CD4-positive, alpha-beta T cell (primary cell): Measurements from ENCODE around the gene CFAP52. TPM values are rescaled to one million over a fixed set of nuclear protein-coding genes. Genes with fewer than 3 reads are reported as not detected.

Experiments
- ATAC-seq: fragments of 200-7000 bp; cut with Tn5 transposase; one replicate; pipeline ENCODE4 v1.10.0; 2022; ENCODE audit warnings: mild to moderate bottlenecking; ENCODE audit not compliant: poor library complexity
- CTCF ChIA-PET: fragments of 350-600 bp; sonication (Branson Sonifier 250); formaldehyde crosslinking; loops from one replicate; lab custom pipeline; 2021; ENCODE audit warnings: antibody characterized with exemption, inconsistent platforms; lab: Charles Lee
- POLR2A ChIA-PET: fragments of 350-600 bp; sonication (Branson Sonifier 250); formaldehyde crosslinking; loops from one replicate; lab custom pipeline; 2021; ENCODE audit warnings: antibody characterized with exemption, inconsistent platforms; lab: Charles Lee
- DNase-seq, 14 experiments: peaks; one replicate each; pipeline ENCODE4 v3.0.0-alpha.2; 2013 to 2020; ENCODE audit warnings: mixed read lengths in 2 of 14
- H3K27ac ChIP-seq, 2 donors: one replicate each; pipeline versions ENCODE4 v1.5.1 to v1.7.0; 2013; ENCODE audit warnings: low read length in 2 of 2, low read depth in 1 of 2, mild to moderate bottlenecking in 1 of 2
- H3K27me3 ChIP-seq, 2 experiments: 1 replicate in 1 of 2; 2 replicates in 1 of 2; pipeline versions ENCODE4 v1.6.1 to v1.7.0; 2013; ENCODE audit warnings: low read length in 2 of 2, control low read depth in 1 of 2, mild to moderate bottlenecking in 1 of 2, moderate library complexity in 1 of 2; ENCODE audit not compliant: insufficient read depth in 2 of 2, control insufficient read depth in 1 of 2
- H3K36me3 ChIP-seq: one replicate; pipeline ENCODE4 v1.6.1; 2013; ENCODE audit warnings: low read length, control low read depth; ENCODE audit not compliant: insufficient read depth
- H3K4me1 ChIP-seq: one replicate; pipeline ENCODE4 v1.6.1; 2013; ENCODE audit warnings: low read length, control low read depth; ENCODE audit not compliant: insufficient read depth
- H3K4me3 ChIP-seq: one replicate; pipeline ENCODE4 v1.5.1; 2013; ENCODE audit warnings: mild to moderate bottlenecking, low read length, moderate library complexity
- H3K9me3 ChIP-seq, 2 experiments: 1 replicate in 1 of 2; 2 replicates in 1 of 2; pipeline versions ENCODE4 v1.6.1 to v1.7.0; 2013; ENCODE audit warnings: low read length in 2 of 2, mild to moderate bottlenecking in 2 of 2, control low read depth in 1 of 2, moderate library complexity in 1 of 2; ENCODE audit not compliant: control insufficient read depth in 1 of 2, insufficient read depth in 1 of 2
- H3K27ac Mint-ChIP-seq: one replicate; pipeline ENCODE4 v1.8.0; 2020; ENCODE audit warnings: mixed read lengths
- H3K27me3 Mint-ChIP-seq: one replicate; pipeline ENCODE4 v1.8.0; 2021; ENCODE audit warnings: mixed read lengths
- H3K36me3 Mint-ChIP-seq: one replicate; pipeline ENCODE4 v1.8.0; 2021; ENCODE audit warnings: low read depth, mixed read lengths
- H3K4me1 Mint-ChIP-seq: one replicate; pipeline ENCODE4 v1.8.0; 2021; ENCODE audit warnings: low read depth, mixed read lengths
- H3K4me3 Mint-ChIP-seq: one replicate; pipeline ENCODE4 v1.8.0; 2020; ENCODE audit warnings: mild to moderate bottlenecking, mixed read lengths
- H3K9me3 Mint-ChIP-seq: one replicate; pipeline ENCODE4 v1.8.0; 2020; ENCODE audit warnings: mixed read lengths
- CTCF ChIP-seq: fragments of 200-600 bp; IDR thresholded peaks from one replicate; pipeline ENCODE4 v1.8.0; 2022; ENCODE audit warnings: antibody characterized with exemption, mild to moderate bottlenecking
- intact Hi-C, 2 experiments: fragments of 100-400 bp; cut with DNase I in 1 of 2; cut with micrococcal nuclease in 1 of 2; formaldehyde crosslinking; loops; one replicate each; pipeline versions ENCODE4 v1.15.1 to v1.9.0; 2023 to 2025; cut with DNase I, micrococcal nuclease
- total RNA-seq, 174 experiments: library from RNA in 2 of 174; stranded (reverse) in 2 of 174; gene quantifications; one replicate each; pipeline ENCODE4 v1.2.3 and lab custom pipeline; 2021 to 2026

CFAP52 gene
- total RNA-seq, 2 experiments from 2014 or later = not detected

DNA sequence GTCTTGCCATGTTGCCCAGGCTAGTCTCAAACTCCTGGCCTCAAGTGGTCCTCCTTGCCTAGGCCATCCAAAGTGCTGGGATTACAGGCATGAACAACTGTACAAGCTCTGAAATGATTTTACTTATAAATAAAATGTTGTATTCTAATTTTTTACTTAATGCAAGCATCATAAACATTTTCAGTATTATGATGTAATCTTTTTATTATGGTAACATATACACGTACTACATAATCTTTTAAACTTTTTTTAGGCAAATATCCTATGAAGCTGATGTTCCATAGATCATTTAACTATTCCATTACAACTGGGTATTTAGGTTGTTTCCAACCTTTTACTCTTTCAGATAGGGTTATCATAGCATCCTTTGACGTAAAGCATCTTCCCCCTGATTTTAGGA, 35.1 kb downstream of the CFAP52 start:
- peaks cover 17% of the 10 kb centered on the region for H3K27me3 Mint-ChIP-seq
- no peaks in the 10 kb centered on the region for H3K36me3 Mint-ChIP-seq
- no peak overlapping the region for H3K4me3 Mint-ChIP-seq
- H3K4me1 Mint-ChIP-seq = no peaks in the 10 kb centered on the region
- Histone ChIP-seq H3K4me3 (no peak overlapping the region), H3K9me3 (no peaks in the 10 kb centered on the region), H3K27ac (no peak overlapping the region), H3K27me3 (no peaks in the 10 kb centered on the region), H3K4me1 (no peaks in the 10 kb centered on the region), H3K36me3 (no peaks in the 10 kb centered on the region)
- ChIA-PET POLR2A (no interaction called here), CTCF (no interaction called here)
- DNase-seq = no peak
- no peak for ATAC-seq
- no peaks in the 10 kb centered on the region for H3K9me3 Mint-ChIP-seq
- TF ChIP-seq CTCF = no peak
- intact Hi-C loops = no loop called here
- no peak overlapping the region for H3K27ac Mint-ChIP-seq

DNA sequence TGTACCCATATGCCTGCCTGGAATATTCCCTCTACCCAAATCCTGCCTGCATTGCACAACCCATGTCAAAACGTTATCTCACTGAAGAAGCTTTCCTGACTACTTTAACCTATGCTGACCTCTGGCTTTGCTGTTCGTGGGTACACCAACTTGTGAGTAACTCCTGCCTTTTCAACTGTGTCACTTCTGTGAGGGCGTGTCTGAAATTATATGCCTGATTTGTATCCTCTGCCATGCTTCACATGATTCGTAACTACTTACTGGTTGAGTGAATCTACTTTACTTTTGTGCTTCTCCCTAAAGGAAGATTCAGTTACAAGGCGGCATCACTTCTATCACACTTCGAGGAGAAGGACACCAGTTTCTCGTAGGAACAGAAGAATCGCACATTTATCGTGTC, 35.6 kb downstream of the CFAP52 start:
- intact Hi-C loops = no loop called here
- no peak for ATAC-seq
- POLR2A ChIA-PET = no interaction called here

DNA sequence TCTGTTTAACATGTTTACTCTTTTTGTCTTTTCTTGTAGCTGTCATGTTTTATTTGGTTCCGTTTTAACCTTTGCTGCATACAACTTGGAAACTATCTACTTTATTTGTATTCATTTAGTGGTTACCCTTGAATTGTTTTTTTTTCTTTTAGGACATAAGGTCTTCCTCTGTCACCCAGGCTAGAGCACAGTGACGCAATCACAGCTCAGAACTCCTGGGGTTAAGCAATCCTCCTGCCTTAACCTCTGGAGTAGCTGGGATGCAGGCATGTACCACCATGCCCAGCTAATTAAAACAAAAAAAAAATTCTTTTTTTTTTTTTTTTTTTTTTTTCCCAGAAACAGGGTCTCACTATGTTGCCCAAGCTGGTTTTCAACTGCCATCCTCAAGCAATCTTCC, 39.0 kb downstream of the CFAP52 start:
- H3K9me3 ChIP-seq = no peaks in the 10 kb centered on the region
- Mint-ChIP-seq H3K4me3 (no peak overlapping the region), H3K27ac (no peak overlapping the region), H3K4me1 (no peaks in the 10 kb centered on the region), H3K27me3 (peaks cover 9% of the 10 kb centered on the region), H3K9me3 (no peaks in the 10 kb centered on the region), H3K36me3 (no peaks in the 10 kb centered on the region)
- no peaks in the 10 kb centered on the region for H3K4me1 ChIP-seq
- intact Hi-C loops = no loop called here
- H3K27ac ChIP-seq = no peak overlapping the region
- ATAC-seq = no peak
- no peaks in the 10 kb centered on the region for H3K36me3 ChIP-seq
- H3K4me3 ChIP-seq = no peak overlapping the region
- no peak for DNase-seq
- ChIA-PET CTCF (no interaction called here), POLR2A (no interaction called here)
- no peak for TF ChIP-seq CTCF
- H3K27me3 ChIP-seq = no peaks in the 10 kb centered on the region

More for the DNA sequence above, 35.6 kb downstream of the CFAP52 start:
- peaks cover 17% of the 10 kb centered on the region for H3K27me3 Mint-ChIP-seq
- no peaks in the 10 kb centered on the region for H3K9me3 Mint-ChIP-seq
- H3K27ac Mint-ChIP-seq = no peak overlapping the region
- H3K36me3 Mint-ChIP-seq = no peaks in the 10 kb centered on the region
- H3K36me3 ChIP-seq = no peaks in the 10 kb centered on the region
- no peak for TF ChIP-seq CTCF
- no peak overlapping the region for H3K27ac ChIP-seq
- no peaks in the 10 kb centered on the region for H3K9me3 ChIP-seq
- no peak for DNase-seq
- no peaks in the 10 kb centered on the region for H3K4me1 ChIP-seq
- no peaks in the 10 kb centered on the region for H3K27me3 ChIP-seq
- H3K4me1 Mint-ChIP-seq = no peaks in the 10 kb centered on the region
- no peak overlapping the region for H3K4me3 ChIP-seq
- no peak overlapping the region for H3K4me3 Mint-ChIP-seq
- CTCF ChIA-PET = no interaction called here
